Caco-2 (cell line): Measurements from ENCODE around the gene CDK7. TPM values are rescaled to one million over a fixed set of nuclear protein-coding genes. Genes with fewer than 3 reads are reported as not detected.

Source experiments
- BruUV-seq: library from RNA; stranded (reverse); fragments of 400-500 nt; replicated peaks from 2 replicates; lab custom pipeline; 2021; lab: Mats Ljungman, UMichigan
- CTCF ChIA-PET: fragments of 300-600 bp; sonication (Branson Sonifier 250); formaldehyde crosslinking; loops from one replicate; lab custom pipeline; 2022; ENCODE audit warnings: antibody characterized with exemption; lab: Charles Lee
- POLR2A ChIA-PET: fragments of 300-600 bp; sonication (Branson Sonifier 250); formaldehyde crosslinking; loops from one replicate; lab custom pipeline; 2022; ENCODE audit warnings: antibody characterized with exemption; lab: Charles Lee
- DNase-seq, 2 experiments: peaks; one replicate each; pipeline versions ENCODE4 v3.0.0 to v3.0.0-alpha.2; 2020 to 2022
- H3K27me3 ChIP-seq: replicated peaks from 2 replicates; pipeline ENCODE4 v1.6.0; 2011; ENCODE audit warnings: low read length; ENCODE audit not compliant: control insufficient read depth, insufficient read depth
- H3K36me3 ChIP-seq: 2 replicates; pipeline ENCODE4 v1.5.1; 2011; ENCODE audit warnings: low read length; ENCODE audit not compliant: control insufficient read depth, insufficient read depth
- H3K4me1 ChIP-seq: fragments of 250-450 bp; sonication (Bioruptor Pico); 2 replicates; pipeline ENCODE4 v1.5.1; 2020; ENCODE audit warnings: mild to moderate bottlenecking
- H3K4me3 ChIP-seq: 2 replicates; pipeline ENCODE4 v1.5.1; 2011; ENCODE audit warnings: low read depth, mild to moderate bottlenecking, control low read depth, low read length
- H3K9me3 ChIP-seq: fragments of 250-450 bp; sonication (Bioruptor Pico); 2 replicates; pipeline ENCODE4 v1.5.1; 2020; ENCODE audit warnings: mild to moderate bottlenecking, moderate library complexity
- H3K27ac Mint-ChIP-seq: one replicate; pipeline ENCODE4 v1.8.0; 2022; ENCODE audit warnings: mixed read lengths; ENCODE audit not compliant: unreplicated experiment
- H3K27me3 Mint-ChIP-seq: one replicate; pipeline ENCODE4 v1.8.0; 2022; ENCODE audit warnings: mixed read lengths; ENCODE audit not compliant: insufficient read depth, unreplicated experiment
- H3K36me3 Mint-ChIP-seq: one replicate; pipeline ENCODE4 v1.8.0; 2022; ENCODE audit warnings: mild to moderate bottlenecking, mixed read lengths; ENCODE audit not compliant: insufficient read depth, unreplicated experiment
- H3K4me1 Mint-ChIP-seq: one replicate; pipeline ENCODE4 v1.8.0; 2022; ENCODE audit warnings: low read depth, mixed read lengths; ENCODE audit not compliant: unreplicated experiment
- H3K4me3 Mint-ChIP-seq: one replicate; pipeline ENCODE4 v1.8.0; 2022; ENCODE audit warnings: mild to moderate bottlenecking, moderate library complexity, mixed read lengths; ENCODE audit not compliant: unreplicated experiment
- H3K9me3 Mint-ChIP-seq: one replicate; pipeline ENCODE4 v1.8.0; 2022; ENCODE audit warnings: mixed read lengths; ENCODE audit not compliant: unreplicated experiment
- intact Hi-C: fragments of 100-400 bp; cut with micrococcal nuclease; formaldehyde crosslinking; loops from one replicate; pipeline ENCODE4 v1.10.0; 2022; ENCODE audit not compliant: unreplicated experiment
- total RNA-seq: library from RNA; stranded (reverse); gene quantifications from 2 replicates; pipeline ENCODE4 v1.2.3, GENCODE V29; 2022
- TF ChIP-seq, protein P1 (sequence below), 2 experiments: fragments of 200-600 bp in 1 of 2; IDR thresholded peaks; 1 replicate in 1 of 2; 2 replicates in 1 of 2; pipeline versions ENCODE4 v1.5.1 to v1.8.0; 2011 to 2022; ENCODE audit warnings: antibody characterized with exemption in 1 of 2, control low read depth in 1 of 2, inconsistent platforms in 1 of 2, low read depth in 1 of 2, low read length in 1 of 2, mild to moderate bottlenecking in 1 of 2, moderate library complexity in 1 of 2; ENCODE audit not compliant: insufficient read depth in 1 of 2, severe bottlenecking in 1 of 2, unreplicated experiment in 1 of 2

The CDK7 gene
- total RNA-seq, 1 experiment from 2014 or later, result 90.5 TPM

- Mint-ChIP-seq H3K4me3 (no peak overlapping the region), H3K27ac (no peak overlapping the region), H3K4me1 (no peaks in the 10 kb centered on the region), H3K27me3 (no peaks in the 10 kb centered on the region), H3K9me3 (no peaks in the 10 kb centered on the region), H3K36me3 (peaks cover 70% of the 10 kb centered on the region)
- DNase-seq, result no peak
- CTCF ChIA-PET, result no interaction called here
- POLR2A ChIA-PET, result no interaction called here
- H3K36me3 ChIP-seq, result peaks cover 8% of the 10 kb centered on the region; the same call in 1 of the 2 replicates
- no peaks in the 10 kb centered on the region for H3K9me3 ChIP-seq
- intact Hi-C loops, result no loop called here
- no TSS peak for BruUV-seq
- no peak overlapping the region for H3K4me3 ChIP-seq
- no peaks in the 10 kb centered on the region for H3K27me3 ChIP-seq
- TF ChIP-seq, protein P1, sequence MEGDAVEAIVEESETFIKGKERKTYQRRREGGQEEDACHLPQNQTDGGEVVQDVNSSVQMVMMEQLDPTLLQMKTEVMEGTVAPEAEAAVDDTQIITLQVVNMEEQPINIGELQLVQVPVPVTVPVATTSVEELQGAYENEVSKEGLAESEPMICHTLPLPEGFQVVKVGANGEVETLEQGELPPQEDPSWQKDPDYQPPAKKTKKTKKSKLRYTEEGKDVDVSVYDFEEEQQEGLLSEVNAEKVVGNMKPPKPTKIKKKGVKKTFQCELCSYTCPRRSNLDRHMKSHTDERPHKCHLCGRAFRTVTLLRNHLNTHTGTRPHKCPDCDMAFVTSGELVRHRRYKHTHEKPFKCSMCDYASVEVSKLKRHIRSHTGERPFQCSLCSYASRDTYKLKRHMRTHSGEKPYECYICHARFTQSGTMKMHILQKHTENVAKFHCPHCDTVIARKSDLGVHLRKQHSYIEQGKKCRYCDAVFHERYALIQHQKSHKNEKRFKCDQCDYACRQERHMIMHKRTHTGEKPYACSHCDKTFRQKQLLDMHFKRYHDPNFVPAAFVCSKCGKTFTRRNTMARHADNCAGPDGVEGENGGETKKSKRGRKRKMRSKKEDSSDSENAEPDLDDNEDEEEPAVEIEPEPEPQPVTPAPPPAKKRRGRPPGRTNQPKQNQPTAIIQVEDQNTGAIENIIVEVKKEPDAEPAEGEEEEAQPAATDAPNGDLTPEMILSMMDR (IDR thresholded peaks at IDR 0.05; ENCODE audit: insufficient read depth in 1 of 2, low read depth in 1 of 2, low read length in 1 of 2, severe bottlenecking in 1 of 2, unreplicated experiment in 1 of 2), result no peak
- peaks cover 5% of the 10 kb centered on the region; the same call in 1 of the 2 replicates for H3K4me1 ChIP-seq
These were observed 81.3 kb downstream of the CDK7 start for GRCh38 chr5:69315972-69316371.

- Mint-ChIP-seq H3K36me3 (peaks cover 64% of the 10 kb centered on the region), H3K27me3 (no peaks in the 10 kb centered on the region), H3K4me3 (no peak overlapping the region), H3K4me1 (no peaks in the 10 kb centered on the region), H3K27ac (no peak overlapping the region), H3K9me3 (no peaks in the 10 kb centered on the region)
- intact Hi-C loops, result no loop called here
- H3K9me3 ChIP-seq, result no peaks in the 10 kb centered on the region
- ChIA-PET CTCF (no interaction called here), POLR2A (no interaction called here)
- peaks cover 6% of the 10 kb centered on the region; the same call in 1 of the 2 replicates for H3K36me3 ChIP-seq
- no peak overlapping the region for H3K4me3 ChIP-seq
- DNase-seq, result no peak
- no TSS peak for BruUV-seq
- H3K4me1 ChIP-seq, result peaks cover 6% of the 10 kb centered on the region; the same call in 1 of the 2 replicates
- H3K27me3 ChIP-seq, result no peaks in the 10 kb centered on the region
- TF ChIP-seq, protein P1 (IDR thresholded peaks at IDR 0.05; ENCODE audit: insufficient read depth in 1 of 2, low read depth in 1 of 2, low read length in 1 of 2, severe bottlenecking in 1 of 2, unreplicated experiment in 1 of 2), result no peak
These were observed 82.7 kb downstream of the CDK7 start for GRCh38 chr5:69317391-69317790.

GRCh38 chr5:69326365-69326764 is 91.7 kb downstream of the CDK7 start:
- H3K4me3 ChIP-seq, result no peak overlapping the region
- H3K27me3 ChIP-seq, result no peaks in the 10 kb centered on the region
- DNase-seq, result no peak
- intact Hi-C loops, result no loop called here
- CTCF ChIA-PET, result no interaction called here
- H3K27me3 Mint-ChIP-seq, result no peaks in the 10 kb centered on the region
- peaks cover 24% of the 10 kb centered on the region for H3K4me1 Mint-ChIP-seq
- H3K36me3 Mint-ChIP-seq, result peaks cover 14% of the 10 kb centered on the region
- H3K27ac Mint-ChIP-seq, result no peak overlapping the region
- POLR2A ChIA-PET, result interaction anchor here (1.2 kb wide), 1 partner anchor 233 kb away, joined by 3 read pairs; no protein-coding TSS in a partner anchor
- TF ChIP-seq, protein P1 (IDR thresholded peaks at IDR 0.05; ENCODE audit: insufficient read depth in 1 of 2, low read depth in 1 of 2, low read length in 1 of 2, severe bottlenecking in 1 of 2, unreplicated experiment in 1 of 2), result no peak
- peaks cover 1% of the 10 kb centered on the region; the same call in 1 of the 2 replicates for H3K36me3 ChIP-seq
- H3K4me1 ChIP-seq, result peaks cover 20% of the 10 kb centered on the region
- H3K9me3 ChIP-seq, result no peaks in the 10 kb centered on the region
- BruUV-seq, result no TSS peak
- H3K4me3 Mint-ChIP-seq, result no peak overlapping the region
- H3K9me3 Mint-ChIP-seq, result no peaks in the 10 kb centered on the region

Other genes with a start within 250 kb of the CDK7 start
- 61.7 and 64.5 TPM in 2 replicates for gene SLC30A5, start 140.9 kb upstream of the CDK7 start, total RNA-seq
- 311 and 338 TPM in 2 replicates for gene CCNB1, start 67.7 kb upstream of the CDK7 start, total RNA-seq
- gene CENPH, start 45.3 kb upstream of the CDK7 start, total RNA-seq, result 30.2 and 32.4 TPM in 2 replicates
- gene CCDC125, start 97.9 kb downstream of the CDK7 start, total RNA-seq, result 20.8 and 22.4 TPM in 2 replicates
- gene AK6, start 134.6 kb downstream of the CDK7 start, total RNA-seq, result 66.8 and 75.1 TPM in 2 replicates
- gene TAF9, start 134.6 kb downstream of the CDK7 start, total RNA-seq, result 92.5 and 101 TPM in 2 replicates
- 33.8 and 36.0 TPM in 2 replicates for gene RAD17, start 134.9 kb downstream of the CDK7 start, total RNA-seq
- 47.2 and 50.3 TPM in 2 replicates for gene MARVELD2, start 180.2 kb downstream of the CDK7 start, total RNA-seq